ENCODE measurements around the gene SIPA1.
A peak's percentile ranks its signal among the peaks of the same experiment; 100 is the strongest.
"Not testable (repeated sequence)": the region's sequence is repeated elsewhere in the genome, so short reads cannot be mapped to it uniquely, and the experiment has no call there.

The SIPA1 gene

GRCh38 chr11:65661599-65662246 lies 23.8 kb downstream of the SIPA1 start:
- DNase-seq, result no peak

- no peak for DNase-seq
Measured at GRCh38 chr11:65662247-65662798, 24.4 kb downstream of the SIPA1 start.

GRCh38 chr11:65662799-65663638 lies 25.1 kb downstream of the SIPA1 start, which contains the start of gene RELA:
Gene RELA (minus strand): TSS chr11:65662916. CDS start chr11:65662832, 84 bp downstream.
- DNase-seq, result peak; percentile 94

- no peak for DNase-seq
Measured at GRCh38 chr11:65663639-65664200, 25.8 kb downstream of the SIPA1 start.

GRCh38 chr11:65672180-65672860 lies 34.4 kb downstream of the SIPA1 start:
- no peak for DNase-seq

- DNase-seq, result no peak
Measured at GRCh38 chr11:65672982-65673381, 35.1 kb downstream of the SIPA1 start.

- no peak for DNase-seq
Measured at GRCh38 chr11:65680192-65680743, 42.4 kb downstream of the SIPA1 start.

- DNase-seq, result not testable (repeated sequence)
Measured at GRCh38 chr11:65683480-65683879, 45.6 kb downstream of the SIPA1 start.

GRCh38 chr11:65685981-65686380 lies 48.1 kb downstream of the SIPA1 start:
- DNase-seq, result no peak

GRCh38 chr11:65691847-65692246 lies 53.9 kb downstream of the SIPA1 start:
- not testable (repeated sequence) for DNase-seq

- no peak for DNase-seq
Measured at GRCh38 chr11:65692367-65692766, 54.5 kb downstream of the SIPA1 start.

- no peak for DNase-seq
Measured at GRCh38 chr11:65695459-65696241, 57.7 kb downstream of the SIPA1 start.

- DNase-seq, result no peak
Measured at GRCh38 chr11:65696802-65697552, 59.1 kb downstream of the SIPA1 start.

GRCh38 chr11:65698205-65698604 lies 60.3 kb downstream of the SIPA1 start:
- DNase-seq, result no peak

- no peak for DNase-seq
Measured at GRCh38 chr11:65699306-65699705, 61.4 kb downstream of the SIPA1 start.

- DNase-seq, result no peak
Measured at GRCh38 chr11:65700399-65700798, 62.5 kb downstream of the SIPA1 start.
